Measurements from ENCODE around the gene SLMAP.

DNA sequence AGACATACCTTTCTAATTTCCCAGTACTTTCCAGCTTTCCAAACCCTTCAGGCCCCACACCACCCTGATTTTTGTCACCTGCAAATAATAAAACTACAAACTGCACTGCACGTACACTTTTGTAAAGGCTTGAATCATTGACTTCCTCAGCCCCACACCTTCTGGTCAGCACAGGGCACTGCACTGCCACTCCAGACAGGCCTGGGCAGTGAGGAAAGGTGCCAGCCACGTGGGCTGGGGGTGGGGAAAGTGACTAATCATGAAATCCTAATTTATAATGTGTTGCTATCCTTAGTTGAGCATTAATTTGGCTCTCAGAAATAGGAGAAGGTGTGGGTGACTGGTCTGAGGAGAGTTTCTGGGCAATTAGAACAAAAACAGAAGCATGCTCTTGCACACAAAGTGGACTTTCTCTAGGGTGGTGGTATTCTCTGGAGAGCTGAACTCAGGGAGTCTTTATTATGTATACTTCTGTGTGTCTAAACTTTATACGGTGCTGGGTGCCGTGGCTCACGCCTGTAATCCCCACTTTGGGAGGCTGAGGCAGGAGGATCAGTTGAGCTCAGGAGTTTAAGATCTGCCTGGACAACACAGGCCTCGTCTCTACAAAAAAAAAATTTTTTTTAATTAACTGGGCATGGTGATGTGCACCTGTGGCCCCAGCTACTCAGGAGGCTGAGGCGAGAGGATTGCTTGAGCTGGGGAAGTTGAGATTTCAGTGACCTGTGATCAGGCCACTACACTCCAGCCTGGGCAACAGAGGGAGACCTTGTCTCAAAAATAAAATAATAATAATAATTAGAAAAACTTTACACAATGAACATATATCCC, 193.9 kb downstream of the SLMAP start:
- TF ChIP-seq, protein P1, sequence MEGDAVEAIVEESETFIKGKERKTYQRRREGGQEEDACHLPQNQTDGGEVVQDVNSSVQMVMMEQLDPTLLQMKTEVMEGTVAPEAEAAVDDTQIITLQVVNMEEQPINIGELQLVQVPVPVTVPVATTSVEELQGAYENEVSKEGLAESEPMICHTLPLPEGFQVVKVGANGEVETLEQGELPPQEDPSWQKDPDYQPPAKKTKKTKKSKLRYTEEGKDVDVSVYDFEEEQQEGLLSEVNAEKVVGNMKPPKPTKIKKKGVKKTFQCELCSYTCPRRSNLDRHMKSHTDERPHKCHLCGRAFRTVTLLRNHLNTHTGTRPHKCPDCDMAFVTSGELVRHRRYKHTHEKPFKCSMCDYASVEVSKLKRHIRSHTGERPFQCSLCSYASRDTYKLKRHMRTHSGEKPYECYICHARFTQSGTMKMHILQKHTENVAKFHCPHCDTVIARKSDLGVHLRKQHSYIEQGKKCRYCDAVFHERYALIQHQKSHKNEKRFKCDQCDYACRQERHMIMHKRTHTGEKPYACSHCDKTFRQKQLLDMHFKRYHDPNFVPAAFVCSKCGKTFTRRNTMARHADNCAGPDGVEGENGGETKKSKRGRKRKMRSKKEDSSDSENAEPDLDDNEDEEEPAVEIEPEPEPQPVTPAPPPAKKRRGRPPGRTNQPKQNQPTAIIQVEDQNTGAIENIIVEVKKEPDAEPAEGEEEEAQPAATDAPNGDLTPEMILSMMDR (IDR thresholded peaks at IDR 0.05; ENCODE audit: borderline replicate concordance, extremely low read depth, low read length, poor library complexity, severe bottlenecking), result no peak
- TF ChIP-seq EZH2 (IDR thresholded peaks at IDR 0.05; ENCODE audit: borderline replicate concordance, low read depth, low read length, severe bottlenecking), result no peak
